ENCODE measurements around the gene EMC8. TPM values are rescaled to one million over a fixed set of nuclear protein-coding genes. Genes with fewer than 3 reads are reported as not detected.

Gene EMC8
- polyA plus RNA-seq, 1 donor (not counting 4 experiments of a cell fraction or from before 2014, with no cell fraction given): 38.5 TPM

DNA sequence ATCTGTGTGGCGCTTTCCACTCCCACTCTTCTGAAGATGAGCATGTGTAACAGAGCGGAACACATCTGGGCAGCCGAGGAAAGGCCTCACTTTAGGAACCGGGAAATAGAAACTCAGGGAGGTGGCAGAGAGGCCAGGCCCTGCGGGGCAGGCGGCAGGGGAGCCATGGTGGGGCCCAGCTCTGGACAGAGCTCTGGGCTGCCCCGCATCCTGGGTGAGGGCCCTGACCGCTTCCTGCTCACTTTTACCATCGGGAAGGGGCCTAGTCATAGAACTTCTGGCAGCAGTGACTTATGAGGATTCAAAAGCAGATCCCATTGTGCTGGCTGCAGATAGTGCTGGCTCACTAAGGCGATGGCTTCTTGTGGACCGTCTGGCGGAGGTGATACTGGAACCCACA, 22.8 kb upstream of the EMC8 start:
- H3K27me3 ChIP-seq (ENCODE audit: control insufficient read depth, extremely low read depth, insufficient read depth, low read length): peaks cover 9% of the 10 kb centered on the region
- dilution Hi-C loops (cut with MboI; ENCODE audit: extremely low pct_ligation_motif_present, low sequenced_read_pairs): no loop called here
- no peak for FAIRE-seq

DNA sequence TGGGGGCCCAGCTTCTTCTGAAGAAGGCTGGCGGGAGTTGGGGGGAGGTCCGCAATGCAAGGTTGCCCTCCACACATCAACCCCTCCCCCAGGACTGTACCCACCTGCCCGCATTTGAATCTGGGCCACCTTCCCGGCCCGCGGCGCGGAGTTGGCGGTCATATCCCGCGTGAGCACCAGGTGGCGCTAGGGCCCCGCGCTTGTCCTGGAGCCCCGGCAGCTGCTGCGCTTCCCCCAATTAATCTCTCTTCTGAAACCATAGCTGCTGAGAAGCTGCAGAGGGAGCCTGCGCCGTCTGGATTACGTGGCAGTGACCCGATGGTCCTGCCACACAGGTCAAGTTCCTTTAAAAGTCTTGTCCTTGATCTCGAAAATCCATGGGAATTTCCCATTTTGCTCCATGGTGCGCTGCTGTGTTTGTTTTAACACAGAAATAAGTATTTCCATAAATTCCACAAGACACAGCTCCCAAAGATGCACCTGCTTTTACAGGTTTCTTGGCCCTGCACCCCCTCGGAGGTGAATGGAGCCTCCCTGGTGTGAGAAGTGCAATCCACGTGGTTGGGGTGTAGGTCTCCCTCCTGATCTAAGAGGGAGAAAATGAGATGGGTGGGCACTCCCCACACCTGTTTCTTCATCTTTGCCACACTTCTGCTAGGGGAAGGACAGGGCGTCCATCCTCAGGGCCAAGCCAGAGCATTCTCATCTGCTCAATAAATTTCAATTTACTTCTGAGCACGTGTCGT, 22.2 kb upstream of the EMC8 start:
- Histone ChIP-seq H3K4me1 (ENCODE audit: control insufficient read depth, extremely low read depth, insufficient read depth, low read length) (no peaks in the 10 kb centered on the region), H3K4me3 (ENCODE audit: control insufficient read depth in 2 of 3, extremely low read depth in 1 of 3, insufficient read depth in 2 of 3, low read depth in 1 of 3, low read length in 3 of 3) (no peak overlapping the region), H3K9ac (ENCODE audit: control insufficient read depth, extremely low read depth, insufficient read depth, low read length) (no peak overlapping the region), H3K79me2 (ENCODE audit: control insufficient read depth, insufficient read depth, low read length) (no peaks in the 10 kb centered on the region), H3K27ac (ENCODE audit: control insufficient read depth, insufficient read depth, low read length) (no peak overlapping the region), H2AFZ (ENCODE audit: control insufficient read depth, low read length) (no peak overlapping the region), H3K9me1 (ENCODE audit: control insufficient read depth, extremely low read depth, insufficient read depth, low read length) (no peaks in the 10 kb centered on the region), H3K9me3 (ENCODE audit: control insufficient read depth, low read depth, low read length) (peaks cover 2% of the 10 kb centered on the region), H4K20me1 (ENCODE audit: control insufficient read depth, extremely low read depth, insufficient read depth, low read length) (no peaks in the 10 kb centered on the region), H3K27me3 (ENCODE audit: control insufficient read depth, extremely low read depth, insufficient read depth, low read length) (peaks cover 9% of the 10 kb centered on the region), H3K36me3 (ENCODE audit: control insufficient read depth in 2 of 2, extremely low read depth in 1 of 2, insufficient read depth in 2 of 2, low read length in 2 of 2) (no peaks in the 10 kb centered on the region), H3K4me2 (ENCODE audit: control insufficient read depth, extremely low read depth, insufficient read depth, low read depth, low read length) (no peak overlapping the region)
- no peak for DNase-seq (ENCODE audit: low read depth, low spot score)
- TF ChIP-seq EZH2 (IDR thresholded peaks at IDR 0.05; ENCODE audit: low read length): no peak
- TF ChIP-seq, protein P1, sequence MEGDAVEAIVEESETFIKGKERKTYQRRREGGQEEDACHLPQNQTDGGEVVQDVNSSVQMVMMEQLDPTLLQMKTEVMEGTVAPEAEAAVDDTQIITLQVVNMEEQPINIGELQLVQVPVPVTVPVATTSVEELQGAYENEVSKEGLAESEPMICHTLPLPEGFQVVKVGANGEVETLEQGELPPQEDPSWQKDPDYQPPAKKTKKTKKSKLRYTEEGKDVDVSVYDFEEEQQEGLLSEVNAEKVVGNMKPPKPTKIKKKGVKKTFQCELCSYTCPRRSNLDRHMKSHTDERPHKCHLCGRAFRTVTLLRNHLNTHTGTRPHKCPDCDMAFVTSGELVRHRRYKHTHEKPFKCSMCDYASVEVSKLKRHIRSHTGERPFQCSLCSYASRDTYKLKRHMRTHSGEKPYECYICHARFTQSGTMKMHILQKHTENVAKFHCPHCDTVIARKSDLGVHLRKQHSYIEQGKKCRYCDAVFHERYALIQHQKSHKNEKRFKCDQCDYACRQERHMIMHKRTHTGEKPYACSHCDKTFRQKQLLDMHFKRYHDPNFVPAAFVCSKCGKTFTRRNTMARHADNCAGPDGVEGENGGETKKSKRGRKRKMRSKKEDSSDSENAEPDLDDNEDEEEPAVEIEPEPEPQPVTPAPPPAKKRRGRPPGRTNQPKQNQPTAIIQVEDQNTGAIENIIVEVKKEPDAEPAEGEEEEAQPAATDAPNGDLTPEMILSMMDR (optimal IDR thresholded peaks at IDR 0.05 in 1 of 3, IDR thresholded peaks at IDR 0.05 in 1 of 3, conservative IDR thresholded peaks at IDR 0.05 in 1 of 3; ENCODE audit: extremely low read depth in 1 of 3, insufficient read depth in 2 of 3, low read length in 3 of 3): peak; percentile 85 to 97 (median 92)
- no peak for FAIRE-seq
- dilution Hi-C loops (cut with MboI; ENCODE audit: extremely low pct_ligation_motif_present, low sequenced_read_pairs): no loop called here

More for the DNA sequence above, 22.8 kb upstream of the EMC8 start:
- H2AFZ ChIP-seq (ENCODE audit: control insufficient read depth, low read length): no peak overlapping the region
- peaks cover 2% of the 10 kb centered on the region for H3K9me3 ChIP-seq (ENCODE audit: control insufficient read depth, low read depth, low read length)
- H3K36me3 ChIP-seq (ENCODE audit: control insufficient read depth in 2 of 2, extremely low read depth in 1 of 2, insufficient read depth in 2 of 2, low read length in 2 of 2): no peaks in the 10 kb centered on the region
- no peak overlapping the region for H3K4me3 ChIP-seq (ENCODE audit: control insufficient read depth in 2 of 3, extremely low read depth in 1 of 3, insufficient read depth in 2 of 3, low read depth in 1 of 3, low read length in 3 of 3)
- no peaks in the 10 kb centered on the region for H3K79me2 ChIP-seq (ENCODE audit: control insufficient read depth, insufficient read depth, low read length)
- H3K4me2 ChIP-seq (ENCODE audit: control insufficient read depth, extremely low read depth, insufficient read depth, low read depth, low read length): no peak overlapping the region
- no peaks in the 10 kb centered on the region for H3K4me1 ChIP-seq (ENCODE audit: control insufficient read depth, extremely low read depth, insufficient read depth, low read length)
- no peak for DNase-seq (ENCODE audit: low read depth, low spot score)
- no peak overlapping the region for H3K9ac ChIP-seq (ENCODE audit: control insufficient read depth, extremely low read depth, insufficient read depth, low read length)
- H3K27ac ChIP-seq (ENCODE audit: control insufficient read depth, insufficient read depth, low read length): no peak overlapping the region
- H4K20me1 ChIP-seq (ENCODE audit: control insufficient read depth, extremely low read depth, insufficient read depth, low read length): no peaks in the 10 kb centered on the region
- TF ChIP-seq, protein P1 (optimal IDR thresholded peaks at IDR 0.05 in 1 of 3, IDR thresholded peaks at IDR 0.05 in 1 of 3, conservative IDR thresholded peaks at IDR 0.05 in 1 of 3; ENCODE audit: extremely low read depth in 1 of 3, insufficient read depth in 2 of 3, low read length in 3 of 3): no peak
- TF ChIP-seq EZH2 (IDR thresholded peaks at IDR 0.05; ENCODE audit: low read length): no peak
- no peaks in the 10 kb centered on the region for H3K9me1 ChIP-seq (ENCODE audit: control insufficient read depth, extremely low read depth, insufficient read depth, low read length)
